Ascending aorta (tissue), 2 donors: ENCODE results near the gene KCNAB1. TPM values are rescaled to one million over a fixed set of nuclear protein-coding genes. Genes with fewer than 3 reads are reported as not detected.

Experiments used
- DNase-seq, 2 donors: peaks; one replicate each; pipeline ENCODE4 v3.0.0-alpha.2; 2019; ENCODE audit warnings: low spot score in 2 of 2
- H3K27ac ChIP-seq, 2 donors: fragments of 200-600 bp; sonication (generic); one replicate each; pipeline ENCODE4 v1.5.1; 2016 to 2017; ENCODE audit warnings: mild to moderate bottlenecking in 1 of 2
- H3K27me3 ChIP-seq: fragments of 200-600 bp; sonication (generic); one replicate; pipeline ENCODE4 v1.5.1; 2017
- H3K36me3 ChIP-seq, 2 donors: fragments of 200-600 bp; sonication (generic); one replicate each; pipeline ENCODE4 v1.5.1; 2016
- H3K4me1 ChIP-seq, 2 donors: fragments of 200-600 bp; sonication (generic); one replicate each; pipeline ENCODE4 v1.5.1; 2016 to 2017; ENCODE audit warnings: mild to moderate bottlenecking in 1 of 2
- H3K4me3 ChIP-seq, 2 donors: fragments of 200-600 bp; sonication (generic); one replicate each; pipeline ENCODE4 v1.5.1; 2016 to 2017; ENCODE audit warnings: mild to moderate bottlenecking in 1 of 2
- H3K9me3 ChIP-seq, 2 donors: fragments of 200-600 bp; sonication (generic); one replicate each; pipeline ENCODE4 v1.5.1; 2016
- intact Hi-C: fragments of 100-400 bp; cut with DNase I; formaldehyde crosslinking; loops from one replicate; pipeline ENCODE4 v1.15.1; 2023
- total RNA-seq: library from RNA; depleted of rRNA; stranded (reverse); fragments of >200 nt; gene quantifications from one replicate; pipeline ENCODE4 v1.1.0, GENCODE V29; 2016
- TF ChIP-seq, protein P1 (sequence below), 3 experiments: fragments of 200-600 bp in 2 of 3; fragments of 450-650 bp in 1 of 3; sonication (generic) in 2 of 3; IDR thresholded peaks; one replicate each; pipeline ENCODE4 v1.5.1; 2016 to 2019; ENCODE audit warnings: antibody characterized with exemption in 3 of 3, mild to moderate bottlenecking in 1 of 3, moderate library complexity in 1 of 3

The KCNAB1 gene
- total RNA-seq, 1 donor from 2014 or later, result 15.1 TPM

DNA sequence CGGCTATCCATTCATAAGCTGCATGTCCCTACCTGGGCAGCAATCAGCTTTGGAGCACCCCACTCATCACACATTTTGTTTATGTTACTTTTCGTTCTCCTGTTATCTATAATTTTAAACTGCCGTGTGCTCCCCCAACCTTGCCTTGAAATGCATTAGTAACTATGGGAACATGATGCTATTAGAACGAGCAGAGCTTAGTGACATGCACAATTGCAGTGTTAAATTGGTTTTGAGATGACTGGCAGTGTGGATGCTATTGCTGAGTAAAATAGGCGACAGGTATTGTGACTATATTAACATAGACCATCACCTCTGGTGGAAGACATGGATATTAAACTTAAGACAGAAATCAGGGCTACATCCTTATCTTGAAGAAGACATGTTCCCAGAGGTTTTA lies 191.6 kb downstream of the KCNAB1 start:
- intact Hi-C loops, result no loop called here
- DNase-seq, result no peak
- TF ChIP-seq, protein P1, sequence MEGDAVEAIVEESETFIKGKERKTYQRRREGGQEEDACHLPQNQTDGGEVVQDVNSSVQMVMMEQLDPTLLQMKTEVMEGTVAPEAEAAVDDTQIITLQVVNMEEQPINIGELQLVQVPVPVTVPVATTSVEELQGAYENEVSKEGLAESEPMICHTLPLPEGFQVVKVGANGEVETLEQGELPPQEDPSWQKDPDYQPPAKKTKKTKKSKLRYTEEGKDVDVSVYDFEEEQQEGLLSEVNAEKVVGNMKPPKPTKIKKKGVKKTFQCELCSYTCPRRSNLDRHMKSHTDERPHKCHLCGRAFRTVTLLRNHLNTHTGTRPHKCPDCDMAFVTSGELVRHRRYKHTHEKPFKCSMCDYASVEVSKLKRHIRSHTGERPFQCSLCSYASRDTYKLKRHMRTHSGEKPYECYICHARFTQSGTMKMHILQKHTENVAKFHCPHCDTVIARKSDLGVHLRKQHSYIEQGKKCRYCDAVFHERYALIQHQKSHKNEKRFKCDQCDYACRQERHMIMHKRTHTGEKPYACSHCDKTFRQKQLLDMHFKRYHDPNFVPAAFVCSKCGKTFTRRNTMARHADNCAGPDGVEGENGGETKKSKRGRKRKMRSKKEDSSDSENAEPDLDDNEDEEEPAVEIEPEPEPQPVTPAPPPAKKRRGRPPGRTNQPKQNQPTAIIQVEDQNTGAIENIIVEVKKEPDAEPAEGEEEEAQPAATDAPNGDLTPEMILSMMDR (IDR thresholded peaks at IDR 0.05), result no peak
- Histone ChIP-seq H3K9me3 (no peaks in the 10 kb centered on the region), H3K27me3 (no peaks in the 10 kb centered on the region), H3K27ac (no peak overlapping the region), H3K4me3 (no peak overlapping the region), H3K36me3 (no peaks in the 10 kb centered on the region), H3K4me1 (peaks cover 0 to 9% of the 10 kb centered on the region in 2 donors)

DNA sequence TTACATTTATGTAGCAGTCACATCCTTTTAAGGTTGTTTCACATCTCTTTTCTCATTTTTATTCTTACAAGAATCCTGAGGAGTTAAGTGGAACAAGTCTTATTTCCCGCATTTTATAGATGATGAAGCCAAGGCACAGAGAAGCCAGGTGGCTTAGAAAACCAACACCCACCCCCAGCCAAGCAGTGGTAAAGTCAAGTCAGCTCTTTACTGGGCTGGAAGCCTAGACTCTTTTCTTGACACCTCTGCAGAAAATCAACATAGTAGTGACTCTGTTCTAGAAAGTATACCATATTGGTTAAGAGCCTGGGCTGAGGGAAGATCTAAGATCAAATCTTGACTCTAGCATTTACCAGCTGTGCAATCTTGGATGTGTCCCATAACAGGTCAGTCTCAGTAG lies 195.7 kb downstream of the KCNAB1 start:
- Histone ChIP-seq H3K27me3 (no peaks in the 10 kb centered on the region), H3K4me1 (no peaks in the 10 kb centered on the region), H3K36me3 (no peaks in the 10 kb centered on the region), H3K27ac (no peak overlapping the region), H3K4me3 (no peak overlapping the region), H3K9me3 (no peaks in the 10 kb centered on the region)
- DNase-seq, result no peak
- intact Hi-C loops, result no loop called here
- TF ChIP-seq, protein P1 (IDR thresholded peaks at IDR 0.05), result no peak

DNA sequence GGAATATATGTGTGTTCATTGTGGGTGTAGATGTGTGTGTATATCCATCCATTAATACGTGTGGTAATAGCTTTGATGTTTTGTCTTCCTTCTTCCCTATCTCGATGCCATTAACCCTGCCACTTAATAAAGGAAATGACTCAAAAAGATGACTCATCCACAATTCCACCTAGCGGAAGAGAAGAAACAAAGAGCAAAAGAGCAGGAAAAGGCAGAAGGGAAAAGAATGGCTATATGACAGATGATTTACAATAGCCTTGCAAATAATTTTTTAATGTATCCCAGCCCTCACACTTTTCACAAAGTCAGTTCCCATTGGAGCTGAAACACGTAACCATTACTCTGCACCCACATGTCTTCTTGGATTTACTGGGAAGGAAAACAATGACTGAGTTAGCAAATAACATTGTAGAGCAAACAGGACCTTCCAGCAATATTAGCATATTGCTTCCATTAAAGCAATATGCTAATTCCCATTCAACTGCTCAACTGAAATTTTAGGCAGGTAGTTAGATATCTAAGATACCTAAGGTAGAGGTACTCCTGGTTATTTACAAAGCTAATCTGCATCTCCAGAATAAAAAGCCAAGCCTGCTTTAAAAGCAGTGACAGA lies 197.2 kb downstream of the KCNAB1 start:
- DNase-seq, result no peak
- TF ChIP-seq, protein P1 (IDR thresholded peaks at IDR 0.05), result no peak
- Histone ChIP-seq H3K36me3 (no peaks in the 10 kb centered on the region), H3K4me1 (no peaks in the 10 kb centered on the region), H3K27me3 (no peaks in the 10 kb centered on the region), H3K9me3 (no peaks in the 10 kb centered on the region), H3K27ac (no peak overlapping the region), H3K4me3 (no peak overlapping the region)
- intact Hi-C loops, result no loop called here

DNA sequence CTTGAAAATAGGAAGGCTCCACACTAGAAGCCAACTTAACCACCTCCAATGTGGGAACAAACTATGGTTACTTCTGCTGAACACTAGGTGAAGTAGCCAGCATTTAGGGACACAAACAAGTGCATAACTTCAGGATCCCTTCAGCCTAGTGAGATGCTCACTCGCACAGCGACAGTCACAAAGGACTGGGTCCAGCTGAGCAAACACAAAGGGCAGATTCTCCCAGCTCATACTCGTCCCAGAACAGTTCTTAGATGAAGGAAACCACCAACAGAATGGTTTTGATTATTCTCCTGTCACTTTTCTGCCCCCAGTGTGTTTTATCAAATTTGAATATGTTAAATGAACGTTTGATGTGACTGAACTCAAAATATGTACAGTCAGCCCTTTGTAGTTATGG lies 201.6 kb downstream of the KCNAB1 start:
- H3K9me3 ChIP-seq, result no peaks in the 10 kb centered on the region
- no peaks in the 10 kb centered on the region for H3K4me1 ChIP-seq
- DNase-seq, result no peak
- no peak overlapping the region for H3K4me3 ChIP-seq
- TF ChIP-seq, protein P1 (IDR thresholded peaks at IDR 0.05), result no peak
- no peak overlapping the region for H3K27ac ChIP-seq
- no peaks in the 10 kb centered on the region for H3K27me3 ChIP-seq
- intact Hi-C loops, result no loop called here
- H3K36me3 ChIP-seq, result no peaks in the 10 kb centered on the region

DNA sequence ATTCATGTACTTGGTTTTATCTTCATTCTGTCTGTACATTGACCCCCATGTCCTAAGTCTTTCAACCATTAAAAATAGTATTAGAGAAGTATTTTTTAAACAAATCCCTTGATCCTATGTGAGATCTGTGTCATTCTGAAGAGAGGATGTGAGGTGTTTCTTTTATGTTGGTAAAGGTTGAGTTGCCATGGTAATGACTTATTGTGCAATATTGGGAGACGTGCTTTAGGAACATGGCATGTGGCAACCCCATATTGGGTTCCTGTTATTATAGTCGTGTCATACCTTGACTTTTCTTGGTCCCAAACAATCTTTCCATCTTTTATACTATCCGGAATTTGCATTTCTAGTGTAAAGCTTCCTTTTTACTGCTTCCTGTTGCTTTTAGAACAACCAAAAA lies 203.1 kb downstream of the KCNAB1 start:
- intact Hi-C loops, result no loop called here
- H3K4me1 ChIP-seq, result no peaks in the 10 kb centered on the region
- no peaks in the 10 kb centered on the region for H3K36me3 ChIP-seq
- no peaks in the 10 kb centered on the region for H3K9me3 ChIP-seq
- no peak for DNase-seq
- TF ChIP-seq, protein P1 (IDR thresholded peaks at IDR 0.05), result no peak
- no peaks in the 10 kb centered on the region for H3K27me3 ChIP-seq
- no peak overlapping the region for H3K4me3 ChIP-seq
- H3K27ac ChIP-seq, result no peak overlapping the region

DNA sequence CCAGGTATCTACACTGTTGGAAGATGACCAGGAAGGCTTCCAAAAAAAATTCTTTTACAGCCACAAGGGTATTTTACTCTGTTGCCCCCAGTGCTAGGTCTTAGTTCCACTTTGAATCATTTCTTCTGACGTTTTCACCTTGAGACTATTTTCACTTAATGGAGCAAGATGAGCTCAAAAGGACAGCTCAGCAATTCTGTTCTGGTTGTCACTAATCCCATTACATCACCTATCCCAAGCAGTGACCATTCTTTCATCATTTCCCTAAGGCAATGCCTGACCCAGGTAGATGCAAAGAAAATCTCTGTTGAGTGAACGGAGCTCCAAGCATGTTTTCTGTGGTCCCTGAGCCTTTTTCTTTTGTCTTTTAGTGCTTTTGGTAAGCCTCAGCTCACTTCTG lies 210.0 kb downstream of the KCNAB1 start:
- H3K27ac ChIP-seq, result no peak overlapping the region
- TF ChIP-seq, protein P1 (IDR thresholded peaks at IDR 0.05), result no peak
- no peak overlapping the region for H3K4me3 ChIP-seq
- DNase-seq, result no peak
- H3K9me3 ChIP-seq, result no peaks in the 10 kb centered on the region
- no peaks in the 10 kb centered on the region for H3K27me3 ChIP-seq
- H3K36me3 ChIP-seq, result no peaks in the 10 kb centered on the region
- intact Hi-C loops, result no loop called here
- no peaks in the 10 kb centered on the region for H3K4me1 ChIP-seq
